NCI-H526 (cell line): Measurements from ENCODE around the gene ULBP1.
"Not testable (repeated sequence)": the region's sequence is repeated elsewhere in the genome, so short reads cannot be mapped to it uniquely, and the experiment has no call there.

Experiments used
- DNase-seq, 2 experiments: peaks; one replicate each; lab custom pipeline; 2025; lab: John Stamatoyannopoulos, UW

Gene ULBP1

DNA sequence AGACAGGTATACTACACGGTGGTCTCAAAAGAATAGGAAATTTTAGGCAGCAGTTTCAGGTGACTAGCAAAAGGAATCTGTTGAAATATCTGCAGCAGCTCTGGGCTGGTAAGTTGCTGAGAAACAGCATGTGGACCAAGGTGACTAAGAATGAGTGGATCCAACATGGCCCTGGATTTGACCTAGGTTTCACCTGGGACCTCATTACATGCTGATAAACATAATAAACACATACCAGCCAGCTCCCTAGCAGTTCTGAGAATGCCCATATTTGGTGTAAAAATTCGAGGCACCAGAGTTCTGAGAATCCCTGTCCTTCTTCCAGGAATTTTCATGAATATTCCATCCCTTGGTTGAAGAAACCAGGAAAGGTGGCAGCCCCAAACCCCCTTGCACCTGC, 10.4 kb upstream of the ULBP1 start:
- not testable (repeated sequence) for DNase-seq

DNA sequence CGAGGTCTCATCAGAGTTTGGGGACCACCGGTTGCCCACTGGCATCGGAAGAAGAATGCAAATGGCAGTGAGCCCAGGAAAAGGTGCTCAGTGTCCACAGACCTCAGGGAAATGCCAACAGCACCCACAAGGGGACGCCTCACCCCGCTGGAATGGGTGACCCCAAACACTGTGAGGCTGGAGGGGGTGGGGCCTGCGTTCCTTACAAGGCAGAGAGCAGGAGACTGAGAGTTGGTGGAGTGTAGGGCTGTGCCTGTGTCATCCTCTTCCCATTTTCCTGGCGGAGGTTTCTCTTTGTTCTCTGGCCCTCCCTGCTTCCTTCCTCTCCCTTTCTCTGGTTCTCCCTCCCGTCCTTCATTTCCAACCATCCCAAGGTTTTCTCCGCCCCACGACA, 9.8 kb upstream of the ULBP1 start:
- not testable (repeated sequence) for DNase-seq

DNA sequence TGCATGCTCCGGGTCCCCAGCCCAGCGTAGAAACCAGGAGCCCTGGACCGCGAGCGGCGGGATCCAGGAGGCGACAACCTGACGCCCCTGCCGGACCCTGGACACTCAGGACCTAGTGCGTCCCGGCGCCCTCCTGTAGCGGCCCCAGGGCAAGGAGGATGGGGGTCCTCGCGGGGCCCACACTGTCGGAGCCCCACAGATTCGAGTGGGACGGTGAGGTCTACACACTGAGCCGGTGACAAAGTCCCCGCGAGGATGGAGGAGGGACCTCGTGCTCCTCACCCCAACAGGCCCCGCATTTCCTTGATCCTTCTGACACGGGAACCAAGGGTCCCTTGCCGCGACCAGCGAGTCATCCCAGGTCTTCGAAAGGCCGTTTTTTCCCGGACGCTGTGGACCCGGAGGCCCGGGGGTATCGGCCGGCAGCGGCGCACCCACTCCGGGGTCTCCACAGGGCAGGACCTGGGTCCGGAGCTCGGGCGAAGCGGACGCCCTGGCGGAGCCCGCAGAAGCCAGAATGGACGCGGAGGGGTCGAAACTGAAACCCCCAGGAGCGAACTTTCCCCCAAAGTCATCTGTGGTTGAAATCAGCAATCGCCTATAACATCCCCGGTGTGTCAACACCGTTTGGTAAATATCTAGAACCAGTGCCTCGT, 9.3 kb upstream of the ULBP1 start:
- DNase-seq, result not testable (repeated sequence)

DNA sequence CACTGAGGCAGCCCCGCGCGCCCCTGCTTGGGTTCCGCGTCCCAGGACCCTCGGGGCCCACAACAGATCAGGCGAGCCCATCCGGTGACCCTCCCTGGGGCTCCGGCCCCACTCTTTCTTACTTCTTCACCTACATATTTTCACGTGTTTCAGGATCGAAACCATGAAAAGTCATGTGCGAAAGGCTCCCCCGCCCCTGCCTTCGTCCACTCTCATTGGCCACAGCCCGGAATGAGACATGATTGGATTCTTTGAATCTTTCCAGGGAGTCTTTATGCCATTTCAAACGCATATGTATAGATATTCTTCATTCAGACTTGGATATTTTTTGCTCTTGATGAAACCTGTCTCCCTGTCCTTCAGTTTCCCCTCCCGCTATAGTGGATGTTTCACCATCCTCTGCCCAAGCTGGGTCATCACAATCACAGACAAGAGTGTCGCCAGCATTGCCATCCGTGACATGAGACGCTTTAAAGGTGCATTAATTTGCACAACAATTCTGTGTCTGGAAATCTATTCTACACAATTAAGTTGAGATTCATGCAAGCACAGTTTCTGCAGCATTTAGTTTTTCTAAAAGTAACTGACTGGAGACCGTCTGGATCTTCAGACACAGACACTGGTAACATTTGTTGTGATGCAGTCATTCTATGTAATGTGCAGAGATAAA, 8.6 kb upstream of the ULBP1 start:
- DNase-seq, result not testable (repeated sequence)

DNA sequence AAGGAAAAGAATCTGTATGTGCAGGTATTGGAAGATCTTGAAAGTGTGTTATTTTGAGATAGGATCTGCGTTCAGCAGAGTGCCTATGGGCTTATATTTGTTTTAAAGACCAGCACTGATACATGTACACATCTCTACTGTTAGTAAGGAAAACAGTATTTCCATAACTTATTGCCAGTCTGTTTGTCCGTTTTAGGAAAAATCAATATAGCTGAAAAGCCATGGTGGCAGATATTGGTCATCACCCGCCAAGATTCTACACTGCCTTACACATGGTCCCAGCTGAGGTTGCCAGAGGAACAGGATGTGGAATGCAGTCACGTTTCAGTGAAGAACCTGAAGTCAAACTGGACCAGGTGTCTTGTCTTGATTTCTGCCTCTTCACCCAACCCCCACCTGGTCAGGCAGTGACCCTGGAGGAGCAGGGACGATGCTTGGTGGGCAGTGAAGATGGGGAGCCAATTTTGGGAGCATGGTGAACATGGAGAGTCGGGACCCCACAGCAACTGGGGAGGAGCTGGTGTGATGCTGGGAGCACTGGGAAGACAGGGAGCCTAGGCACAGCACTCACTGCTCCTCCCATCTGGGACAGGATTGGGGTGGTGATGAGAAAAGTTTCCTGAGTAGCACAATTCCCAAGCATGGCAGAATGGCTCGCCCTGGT, 8.0 kb upstream of the ULBP1 start:
- DNase-seq, result not testable (repeated sequence)

DNA sequence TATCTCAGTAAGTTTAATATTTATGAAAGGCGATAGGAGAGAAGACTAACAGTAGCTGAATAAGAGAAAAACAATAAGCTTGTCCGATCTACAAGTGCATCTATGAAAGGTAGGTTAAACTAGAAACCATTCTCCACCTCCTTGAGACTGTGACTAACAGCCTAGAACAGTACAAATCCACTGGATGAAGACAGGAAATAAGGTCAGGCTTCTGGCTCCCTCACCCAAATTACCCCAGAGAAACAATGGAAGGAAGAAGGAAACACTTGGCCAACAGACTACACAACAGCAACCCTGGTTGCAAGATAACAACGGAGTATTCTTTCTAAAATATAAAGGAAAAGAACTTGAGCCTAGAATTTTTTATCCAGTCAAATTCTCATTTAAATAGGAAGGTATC, 5.6 kb upstream of the ULBP1 start:
- not testable (repeated sequence) for DNase-seq

DNA sequence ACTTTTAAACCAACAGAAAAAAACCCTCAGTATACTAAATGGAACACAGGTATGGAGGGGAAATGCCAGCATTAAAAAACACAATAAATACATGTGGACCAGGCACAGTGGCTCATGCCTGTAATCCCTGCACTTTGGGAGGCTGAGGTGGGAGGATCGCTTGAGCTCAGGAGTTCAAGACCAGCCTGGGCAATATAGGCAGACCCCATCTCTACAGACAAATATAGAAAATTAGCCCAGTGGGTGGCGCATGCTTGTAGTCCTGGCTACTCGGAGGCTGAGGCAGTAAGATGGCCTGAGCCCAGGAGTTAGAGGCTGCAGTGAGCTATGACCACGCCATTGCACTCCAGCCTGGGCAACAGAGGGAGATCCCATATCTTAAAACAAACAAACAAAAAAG, 3.9 kb upstream of the ULBP1 start:
- DNase-seq, result not testable (repeated sequence)

DNA sequence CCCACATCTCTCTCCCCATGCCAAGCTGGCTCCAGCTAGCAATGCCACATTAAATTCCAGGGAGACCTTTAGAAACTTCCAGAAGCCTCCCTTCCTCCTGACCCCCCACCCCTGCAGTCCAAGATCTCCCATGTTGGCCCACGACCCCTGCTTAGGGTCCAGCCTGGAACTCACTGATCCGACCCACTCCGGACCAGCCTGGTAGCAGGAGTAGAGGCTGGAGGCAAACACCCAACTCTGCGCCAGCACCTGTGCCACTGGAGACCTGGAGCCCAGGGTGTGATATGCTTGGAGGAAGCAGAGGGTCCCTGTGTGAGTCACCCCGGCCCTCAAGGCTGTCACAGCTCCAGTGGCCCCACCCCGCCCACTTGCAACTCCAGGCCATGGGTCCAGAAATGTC, 3.3 kb upstream of the ULBP1 start:
- DNase-seq, result no peak

DNA sequence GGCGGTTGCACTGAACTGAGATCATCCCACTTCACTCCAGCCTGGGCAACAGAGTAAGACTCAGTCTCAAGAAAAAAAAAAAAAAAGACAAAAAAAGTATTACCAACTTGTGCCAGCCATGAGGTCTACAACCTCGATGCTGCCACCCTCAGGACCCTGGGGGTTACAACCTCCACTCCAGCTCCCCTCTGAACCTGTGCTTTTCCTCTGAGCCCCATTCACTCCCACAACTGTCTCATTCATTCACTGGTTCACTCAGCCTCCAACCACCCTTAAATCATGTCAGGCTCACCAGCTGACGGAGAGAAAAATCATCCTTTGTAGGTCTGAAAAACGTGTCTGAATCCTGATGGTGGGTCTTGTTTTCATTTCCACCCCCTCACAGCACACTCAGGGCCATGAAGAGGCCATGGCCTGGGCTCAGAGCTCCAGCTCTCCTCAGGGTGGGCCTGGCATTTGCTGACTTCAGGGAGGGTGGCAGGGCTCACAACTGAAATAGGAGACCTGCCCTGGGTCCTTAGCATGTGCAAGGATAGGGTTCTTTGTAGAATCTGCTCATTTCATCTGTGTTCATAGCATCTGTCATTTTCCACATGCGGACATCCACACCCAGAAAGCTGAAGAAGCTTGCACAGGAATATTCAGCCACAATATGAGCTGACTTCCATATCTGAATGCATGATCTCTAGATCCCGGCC, 1.9 kb upstream of the ULBP1 start:
- peak in 1 of 2 experiments; percentile 16 for DNase-seq

DNA sequence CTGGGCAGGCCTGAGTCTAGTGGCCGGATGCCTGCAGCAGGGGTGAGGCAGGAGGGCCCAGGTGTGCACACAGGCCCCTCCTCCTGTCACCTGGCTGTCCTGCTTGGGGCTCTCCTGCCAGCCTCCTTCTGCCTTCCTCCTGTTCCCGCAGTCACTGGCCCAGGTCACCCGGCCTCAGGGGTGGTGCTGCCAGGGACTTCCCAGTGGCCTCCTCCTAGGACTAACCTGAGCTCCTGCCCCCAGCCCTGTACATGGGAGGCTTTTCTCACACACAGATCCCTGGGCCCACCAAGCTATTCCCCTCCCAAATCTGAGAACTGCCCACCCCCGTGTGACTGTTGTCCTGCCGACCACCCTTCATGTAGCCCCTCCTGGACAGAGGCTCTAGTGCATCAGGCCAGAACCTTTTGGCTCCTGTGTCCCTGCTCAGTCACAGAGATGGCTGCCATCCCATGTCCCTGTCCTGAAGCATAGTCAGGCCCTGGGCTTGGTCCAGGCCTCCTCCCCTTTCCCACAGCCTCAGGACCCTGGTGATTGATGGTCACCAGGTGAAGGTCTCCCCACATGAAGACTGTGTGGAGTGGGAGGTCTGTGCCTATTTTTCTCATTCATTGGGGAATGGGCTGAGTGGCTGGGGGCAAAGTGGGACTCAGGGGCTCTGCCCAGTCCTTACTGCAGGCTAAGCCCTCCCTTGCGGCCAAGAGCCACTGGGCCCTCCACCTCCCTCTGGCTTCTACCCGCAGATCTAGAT, 1.1 kb upstream of the ULBP1 start:
- no peak for DNase-seq

DNA sequence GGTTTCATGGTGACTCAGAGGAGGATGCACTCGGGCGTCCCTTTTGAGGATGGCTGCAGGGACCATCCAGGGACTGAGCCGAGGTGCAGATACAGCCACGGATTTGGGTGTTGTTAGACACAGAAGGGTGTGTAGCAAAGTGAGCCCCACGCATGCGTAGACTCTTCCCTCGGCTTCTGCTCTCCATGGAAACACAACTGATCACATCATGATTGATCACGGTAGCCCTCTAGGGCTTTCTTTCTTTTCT, 606 bp upstream of the ULBP1 start:
- peak; percentile 33 to 62 for DNase-seq

DNA sequence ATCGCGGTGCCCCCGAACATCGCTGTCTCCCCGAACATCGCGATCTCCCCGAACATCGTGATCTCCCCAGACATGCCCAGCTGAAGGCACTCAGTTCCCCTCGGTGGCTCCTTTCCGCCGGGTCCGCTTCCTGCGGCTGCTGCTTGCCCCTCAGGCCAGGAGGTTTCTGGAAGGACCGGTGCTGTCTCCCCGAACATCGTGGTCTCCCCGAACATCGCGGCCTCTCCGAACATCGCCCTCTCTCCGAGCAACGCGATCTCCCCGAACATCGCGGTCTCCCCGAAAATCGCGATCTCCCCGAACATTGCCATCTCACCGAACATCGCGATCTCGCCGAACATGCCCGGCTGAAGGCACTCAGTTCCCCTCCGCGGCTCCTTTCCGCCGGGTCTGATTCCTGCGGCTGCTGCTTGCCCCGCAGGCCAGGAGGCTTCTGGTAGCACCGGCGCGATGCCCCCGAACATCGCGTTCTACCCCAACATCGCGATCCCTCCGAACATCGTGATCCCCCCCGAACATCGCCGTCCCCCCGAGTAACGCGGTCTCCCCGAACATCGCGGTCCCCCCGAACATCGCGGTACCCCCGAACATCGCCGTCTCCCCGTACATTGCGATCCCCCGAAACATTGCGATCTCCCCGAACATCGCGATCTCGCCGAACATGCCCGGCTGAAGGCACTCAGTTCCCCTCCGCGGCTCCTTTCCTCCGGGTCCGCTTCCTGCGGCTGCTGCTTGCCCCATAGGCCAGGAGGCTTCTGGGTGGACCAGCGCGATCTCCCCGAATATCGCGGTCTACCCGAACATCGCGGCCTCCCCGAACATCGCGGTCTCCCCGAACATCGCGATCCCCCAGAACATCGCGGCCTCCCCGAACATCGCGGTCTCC, 808 bp downstream of the ULBP1 start:
- no peak for DNase-seq

DNA sequence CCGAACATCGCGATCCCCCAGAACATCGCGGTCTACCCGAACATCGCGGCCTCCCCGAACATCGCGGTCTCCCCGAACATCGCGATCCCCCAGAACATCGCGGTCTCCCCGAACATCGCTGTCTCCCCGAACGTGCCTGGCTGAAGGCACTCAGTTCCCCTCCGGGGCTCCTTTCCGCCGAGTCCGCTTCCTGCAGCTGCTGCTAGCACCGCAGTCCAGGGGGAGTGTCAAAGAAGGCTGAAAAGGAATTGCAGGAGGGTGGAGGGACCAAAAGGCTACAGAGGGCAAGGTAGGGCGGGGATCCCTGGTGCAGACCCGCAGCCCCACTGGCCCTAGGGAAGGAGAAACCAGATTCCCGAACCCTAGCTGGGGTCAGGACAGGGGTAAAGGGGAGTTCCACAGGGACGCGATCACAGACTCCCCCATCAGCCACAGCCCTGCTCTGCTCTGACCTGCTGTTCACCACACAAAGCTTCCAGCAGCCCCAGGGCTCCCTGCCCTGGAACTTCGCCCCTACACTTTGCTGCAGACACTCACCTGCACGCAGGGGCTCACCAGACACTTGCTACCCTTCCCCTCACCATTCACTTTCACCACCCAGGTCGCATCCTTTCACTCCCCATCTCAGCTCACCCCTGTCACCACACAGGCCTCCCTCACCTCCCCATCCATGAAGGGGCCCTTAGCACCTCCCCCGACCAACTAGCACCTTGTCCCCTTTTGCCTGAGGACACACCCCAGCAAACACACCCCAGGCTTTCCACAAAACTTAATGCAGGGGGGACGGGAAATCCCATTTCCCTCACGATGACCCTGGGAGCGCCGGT, 1.7 kb downstream of the ULBP1 start:
- DNase-seq, result no peak

DNA sequence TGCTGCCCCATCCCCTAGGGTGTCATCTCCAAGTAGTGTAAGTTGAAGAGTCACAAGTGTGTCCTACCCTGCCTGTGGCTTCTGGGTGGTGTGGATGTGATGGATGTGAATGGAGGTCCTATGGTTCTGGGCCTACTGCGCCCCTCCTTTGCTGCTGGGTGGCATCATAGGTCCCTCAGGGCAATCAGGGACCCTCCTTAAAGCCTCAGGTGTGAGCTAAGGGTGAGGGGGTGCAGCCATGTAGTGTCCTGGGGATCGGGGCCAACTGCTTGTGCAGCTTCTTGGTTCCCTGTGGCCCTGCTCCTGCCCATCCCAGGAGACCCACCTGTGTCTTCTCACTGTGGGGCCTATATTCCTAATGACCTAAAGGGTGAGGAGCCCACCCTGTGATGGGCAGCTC, 2.6 kb downstream of the ULBP1 start:
- not testable (repeated sequence) for DNase-seq

DNA sequence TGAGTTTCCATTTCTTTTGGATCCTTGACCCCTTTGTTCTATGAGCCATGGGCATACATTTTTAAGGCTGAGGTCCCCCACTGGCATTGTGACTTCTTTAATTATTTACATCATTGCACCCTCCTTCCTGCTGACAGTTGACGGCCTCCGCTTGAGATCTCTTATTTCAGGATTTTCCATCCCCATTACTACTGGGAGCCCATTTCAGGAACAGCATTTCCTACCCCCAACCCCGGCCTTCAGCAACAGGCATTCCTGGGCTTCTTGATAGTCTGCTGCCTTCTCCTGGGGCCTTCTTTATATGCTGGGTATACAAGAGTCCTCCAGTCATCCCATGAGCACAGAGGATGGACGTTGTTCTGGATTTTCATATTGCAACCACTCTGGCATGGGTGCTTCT, 3.8 kb downstream of the ULBP1 start:
- no peak for DNase-seq

DNA sequence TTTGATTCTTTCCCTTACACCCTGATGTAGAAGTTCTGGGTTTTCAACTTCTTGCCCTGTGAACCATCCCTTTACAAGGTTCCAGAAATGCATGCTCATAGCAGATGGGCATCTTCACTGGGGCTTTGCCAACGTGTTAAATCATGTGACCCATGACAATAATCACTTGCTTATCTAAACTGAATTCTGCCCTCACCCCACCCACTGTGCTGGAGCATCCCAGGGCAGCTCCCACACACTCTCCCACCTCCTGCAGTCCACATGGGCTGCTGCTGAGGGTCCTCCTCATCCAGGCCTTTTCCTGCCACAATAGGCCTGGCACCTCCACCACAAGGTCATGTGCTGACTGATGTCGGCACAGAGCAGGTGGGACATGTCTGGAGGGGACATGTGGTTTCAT, 4.3 kb downstream of the ULBP1 start:
- not testable (repeated sequence) for DNase-seq

DNA sequence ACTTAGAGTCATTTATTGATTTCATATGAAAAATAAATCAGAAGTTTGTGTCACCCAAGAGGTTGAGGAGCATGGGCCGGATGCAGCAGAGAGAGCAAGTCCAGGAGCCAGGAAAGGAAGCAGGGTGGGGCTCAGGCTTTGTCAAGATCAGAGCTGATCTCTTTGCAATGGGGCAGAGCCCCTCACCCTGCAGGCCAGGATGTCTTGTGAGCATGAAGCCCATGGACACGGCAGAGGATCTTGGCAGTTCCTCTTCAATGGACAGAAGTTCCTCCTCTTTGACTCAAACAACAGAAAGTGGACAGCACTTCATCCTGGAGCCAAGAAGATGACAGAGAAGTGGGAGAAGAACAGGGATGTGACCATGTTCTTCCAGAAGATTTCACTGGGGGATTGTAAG, 5.2 kb downstream of the ULBP1 start:
- not testable (repeated sequence) for DNase-seq

DNA sequence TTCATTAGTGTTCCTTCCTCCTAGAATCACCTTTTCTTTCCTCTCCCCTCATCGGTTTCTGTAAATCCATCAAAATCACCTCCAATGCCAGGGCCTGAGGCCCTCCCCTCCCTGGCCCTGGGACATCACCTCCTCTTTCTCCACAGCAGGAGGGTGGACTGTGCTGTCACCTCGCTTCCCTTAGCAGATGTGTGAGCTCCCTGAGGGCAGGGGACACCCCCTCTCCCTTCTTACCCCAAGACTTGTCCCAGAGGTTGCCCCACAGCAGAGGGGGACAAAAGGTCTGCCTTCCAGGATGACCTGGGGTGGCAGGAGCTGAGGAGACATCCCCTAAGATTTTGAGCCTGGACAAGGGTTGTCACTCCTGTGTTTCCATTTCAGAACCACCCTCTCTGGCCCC, 5.9 kb downstream of the ULBP1 start:
- DNase-seq, result no peak

DNA sequence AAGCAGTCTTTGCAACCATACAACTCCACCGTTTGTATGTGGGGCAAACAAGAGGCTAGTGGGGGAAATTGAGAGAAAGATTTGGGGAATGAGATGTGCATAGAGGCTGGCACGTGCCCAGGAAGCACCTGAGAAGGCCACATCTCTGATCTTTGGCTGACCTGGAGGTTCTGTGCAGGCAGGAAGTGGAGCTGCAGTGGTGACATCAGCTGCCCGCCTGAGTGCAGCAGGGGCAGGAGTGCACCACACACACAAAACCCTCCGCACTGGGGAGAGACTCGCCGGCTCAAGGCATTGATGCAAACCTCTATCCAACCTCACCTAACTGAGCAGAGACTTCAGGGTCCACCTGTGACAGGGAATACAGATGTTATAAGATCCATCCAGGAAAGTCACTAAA, 10.7 kb downstream of the ULBP1 start:
- DNase-seq, result not testable (repeated sequence)

DNA sequence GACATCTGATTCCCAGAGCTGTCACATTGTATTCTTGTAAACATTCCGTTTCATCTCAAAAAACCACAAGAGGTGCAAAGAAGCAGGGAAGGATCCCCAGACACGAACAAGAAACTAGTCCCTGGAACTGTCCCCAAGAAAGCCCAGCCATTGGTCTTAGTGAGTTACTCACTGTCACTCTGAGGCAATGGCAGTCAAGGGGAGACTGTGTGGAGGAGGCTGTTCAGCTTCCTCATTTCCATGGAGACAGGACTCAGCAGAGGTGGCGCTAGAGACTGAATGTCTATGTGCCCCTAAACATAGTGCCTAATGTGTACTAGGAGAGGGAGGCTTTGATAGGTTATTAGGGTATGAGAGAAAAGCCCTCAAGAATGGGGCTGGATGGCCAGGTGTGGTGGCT, 11.1 kb downstream of the ULBP1 start:
- no peak for DNase-seq
